ENCODE results near the gene MAP6D1. TPM values are rescaled to one million over a fixed set of nuclear protein-coding genes. Genes with fewer than 3 reads are reported as not detected.

Gene MAP6D1
- total RNA-seq, 1 donor = 2.2 TPM

GRCh38 chr3:183868796-183869195 lies 43.4 kb upstream of the MAP6D1 start:
- Histone ChIP-seq H2AFZ (ENCODE audit: low read length) (no peak overlapping the region), H3K9me3 (ENCODE audit: low read depth, low read length) (no peaks in the 10 kb centered on the region), H4K20me1 (ENCODE audit: insufficient read depth, low read length) (peaks cover 37% of the 10 kb centered on the region), H3K27me3 (ENCODE audit: insufficient read depth, low read length) (no peaks in the 10 kb centered on the region), H3K36me3 (ENCODE audit: insufficient read depth, low read length) (peaks cover 26% of the 10 kb centered on the region), H3K4me3 (ENCODE audit: insufficient read depth, low read length) (no peak overlapping the region), H3K79me2 (ENCODE audit: insufficient read depth, low read length) (peaks cover 61% of the 10 kb centered on the region), H3K4me1 (ENCODE audit: insufficient read depth, low read length) (no peaks in the 10 kb centered on the region), H3K27ac (ENCODE audit: low read depth, low read length) (no peak overlapping the region), H3K4me2 (ENCODE audit: insufficient read depth, low read length) (no peak overlapping the region)
- TF ChIP-seq CTCF (IDR thresholded peaks at IDR 0.05; ENCODE audit: extremely low read depth, low read depth, low read length) = no peak
- DNase-seq (ENCODE audit: insufficient read length, low spot score, missing footprints) = no peak

DNA sequence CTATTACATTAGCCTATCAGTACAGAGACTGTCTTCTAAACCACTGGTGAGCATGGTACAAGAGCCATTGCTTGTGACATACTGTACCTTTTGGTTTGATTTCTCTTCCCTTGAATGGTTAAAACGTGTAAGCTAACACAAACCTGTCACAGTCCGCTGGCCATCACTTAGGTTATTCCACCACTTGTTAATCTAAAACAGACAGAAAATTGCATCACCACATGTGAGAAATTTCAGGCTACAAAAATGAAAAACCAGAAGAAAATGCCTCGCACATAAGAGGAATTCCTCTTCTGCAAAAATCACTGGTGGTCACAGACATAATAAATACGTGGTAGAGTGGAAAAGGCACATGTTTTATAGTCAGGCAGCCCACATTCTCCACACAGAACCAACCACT lies 37.2 kb upstream of the MAP6D1 start:
- Histone ChIP-seq H3K9me3 (ENCODE audit: low read depth, low read length) (no peaks in the 10 kb centered on the region), H3K27ac (ENCODE audit: low read depth, low read length) (no peak overlapping the region), H2AFZ (ENCODE audit: low read length) (no peak overlapping the region), H3K4me2 (ENCODE audit: insufficient read depth, low read length) (no peak overlapping the region), H3K36me3 (ENCODE audit: insufficient read depth, low read length) (peaks cover 62% of the 10 kb centered on the region), H3K79me2 (ENCODE audit: insufficient read depth, low read length) (peaks cover 5% of the 10 kb centered on the region), H3K27me3 (ENCODE audit: insufficient read depth, low read length) (no peaks in the 10 kb centered on the region), H3K4me3 (ENCODE audit: insufficient read depth, low read length) (no peak overlapping the region), H3K4me1 (ENCODE audit: insufficient read depth, low read length) (peaks cover 4% of the 10 kb centered on the region), H4K20me1 (ENCODE audit: insufficient read depth, low read length) (peaks cover 11% of the 10 kb centered on the region)
- TF ChIP-seq CTCF (IDR thresholded peaks at IDR 0.05; ENCODE audit: extremely low read depth, low read depth, low read length) = no peak
- DNase-seq (ENCODE audit: insufficient read length, low spot score, missing footprints) = no peak

- no peak for TF ChIP-seq CTCF (IDR thresholded peaks at IDR 0.05; ENCODE audit: extremely low read depth, low read depth, low read length)
- Histone ChIP-seq H4K20me1 (ENCODE audit: insufficient read depth, low read length) (peaks cover 8% of the 10 kb centered on the region), H3K4me2 (ENCODE audit: insufficient read depth, low read length) (no peak overlapping the region), H3K79me2 (ENCODE audit: insufficient read depth, low read length) (no peaks in the 10 kb centered on the region), H3K4me3 (ENCODE audit: insufficient read depth, low read length) (no peak overlapping the region), H2AFZ (ENCODE audit: low read length) (no peak overlapping the region), H3K27me3 (ENCODE audit: insufficient read depth, low read length) (no peaks in the 10 kb centered on the region), H3K4me1 (ENCODE audit: insufficient read depth, low read length) (peaks cover 4% of the 10 kb centered on the region), H3K27ac (ENCODE audit: low read depth, low read length) (peak overlapping the region; percentile 2), H3K36me3 (ENCODE audit: insufficient read depth, low read length) (peaks cover 44% of the 10 kb centered on the region), H3K9me3 (ENCODE audit: low read depth, low read length) (no peaks in the 10 kb centered on the region)
- no peak for DNase-seq (ENCODE audit: insufficient read length, low spot score, missing footprints)
These were observed 32.5 kb upstream of the MAP6D1 start for GRCh38 chr3:183857863-183858262.

DNA sequence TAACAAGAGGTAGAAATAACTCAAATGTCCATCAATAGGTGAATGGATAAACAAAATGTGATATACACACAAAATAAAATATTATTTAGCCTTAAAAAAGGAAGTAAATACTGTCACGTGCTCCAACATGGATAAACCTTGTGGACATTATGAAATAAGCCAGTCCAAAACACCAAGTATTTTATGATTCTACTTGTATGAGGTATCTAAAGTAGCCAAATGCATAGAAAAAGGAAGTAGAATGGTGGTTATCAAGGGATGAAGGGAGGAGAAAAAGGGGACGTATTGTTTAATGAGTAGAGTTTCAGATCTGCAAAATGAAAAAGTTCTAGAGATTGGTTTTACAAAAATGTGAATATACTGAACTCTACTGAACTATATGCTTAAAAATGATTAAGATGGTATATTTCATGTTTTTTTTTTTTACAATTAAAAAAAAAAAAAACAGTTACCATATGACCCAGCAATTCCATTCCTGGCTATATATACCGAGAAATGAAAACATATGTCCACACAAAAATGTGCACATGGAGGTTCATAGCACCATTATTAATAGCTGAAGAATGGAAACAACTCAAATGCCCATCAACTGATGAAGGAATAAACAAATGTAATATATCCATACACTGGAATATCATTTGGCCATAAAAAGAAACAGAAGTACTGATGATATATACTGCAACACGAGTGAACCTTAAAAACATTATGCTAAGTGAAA lies 29.1 kb upstream of the MAP6D1 start:
- H3K79me2 ChIP-seq (ENCODE audit: insufficient read depth, low read length) = peaks cover 6% of the 10 kb centered on the region
- H3K4me1 ChIP-seq (ENCODE audit: insufficient read depth, low read length) = peaks cover 4% of the 10 kb centered on the region
- no peaks in the 10 kb centered on the region for H3K27me3 ChIP-seq (ENCODE audit: insufficient read depth, low read length)
- no peak overlapping the region for H3K27ac ChIP-seq (ENCODE audit: low read depth, low read length)
- H4K20me1 ChIP-seq (ENCODE audit: insufficient read depth, low read length) = peaks cover 11% of the 10 kb centered on the region
- no peak overlapping the region for H2AFZ ChIP-seq (ENCODE audit: low read length)
- H3K36me3 ChIP-seq (ENCODE audit: insufficient read depth, low read length) = peaks cover 25% of the 10 kb centered on the region
- H3K9me3 ChIP-seq (ENCODE audit: low read depth, low read length) = no peaks in the 10 kb centered on the region
- no peak overlapping the region for H3K4me2 ChIP-seq (ENCODE audit: insufficient read depth, low read length)
- no peak for DNase-seq (ENCODE audit: insufficient read length, low spot score, missing footprints)
- no peak overlapping the region for H3K4me3 ChIP-seq (ENCODE audit: insufficient read depth, low read length)
- TF ChIP-seq CTCF (IDR thresholded peaks at IDR 0.05; ENCODE audit: extremely low read depth, low read depth, low read length) = no peak

Data from osteoblast (primary cell).